GM20000 (cell line): ENCODE measurements around the gene CSF2.

Experiments
- DNase-seq: peaks from one replicate; pipeline ENCODE4 v3.0.0; 2012; ENCODE audit warnings: low spot score
- CTCF ChIP-seq: IDR thresholded peaks from 2 replicates; pipeline ENCODE4 v1.5.1; 2012; ENCODE audit warnings: mild to moderate bottlenecking, control low read depth; ENCODE audit errors: extremely low read depth, missing control alignments

Gene CSF2

GRCh38 chr5:132029609-132030330, 43.8 kb upstream of the CSF2 start:
- no peak for TF ChIP-seq CTCF
- peak; percentile 0 for DNase-seq

- TF ChIP-seq CTCF, result no peak
These were observed 43.0 kb upstream of the CSF2 start for GRCh38 chr5:132030610-132031009.

GRCh38 chr5:132032196-132032595, 41.4 kb upstream of the CSF2 start:
- DNase-seq, result peak; percentile 1
- TF ChIP-seq CTCF, result no peak

More at GRCh38 chr5:132030610-132031009, 43.0 kb upstream of the CSF2 start:
- peak; percentile 0 for DNase-seq

GRCh38 chr5:132033122-132033521, 40.5 kb upstream of the CSF2 start:
- no peak for DNase-seq
- no peak for TF ChIP-seq CTCF

- DNase-seq, result no peak
- no peak for TF ChIP-seq CTCF
These were observed 36.2 kb upstream of the CSF2 start for GRCh38 chr5:132037353-132037752.

- no peak for DNase-seq
- no peak for TF ChIP-seq CTCF
These were observed 29.4 kb upstream of the CSF2 start for GRCh38 chr5:132044207-132044606.

- no peak for TF ChIP-seq CTCF
- no peak for DNase-seq
These were observed 26.7 kb upstream of the CSF2 start for GRCh38 chr5:132046880-132047299.
